Caco-2 (cell line): Measurements from ENCODE around the gene PAK3. TPM values are rescaled to one million over a fixed set of nuclear protein-coding genes. Genes with fewer than 3 reads are reported as not detected.

ENCODE experiments used
- BruUV-seq: library from RNA; stranded (reverse); fragments of 400-500 nt; replicated peaks from 2 replicates; lab custom pipeline; 2021; lab: Mats Ljungman, UMichigan
- CTCF ChIA-PET: fragments of 300-600 bp; sonication (Branson Sonifier 250); formaldehyde crosslinking; loops from one replicate; lab custom pipeline; 2022; ENCODE audit warnings: antibody characterized with exemption; lab: Charles Lee
- POLR2A ChIA-PET: fragments of 300-600 bp; sonication (Branson Sonifier 250); formaldehyde crosslinking; loops from one replicate; lab custom pipeline; 2022; ENCODE audit warnings: antibody characterized with exemption; lab: Charles Lee
- DNase-seq, 2 experiments: peaks; one replicate each; pipeline versions ENCODE4 v3.0.0 to v3.0.0-alpha.2; 2020 to 2022
- H3K27me3 ChIP-seq: replicated peaks from 2 replicates; pipeline ENCODE4 v1.6.0; 2011; ENCODE audit warnings: low read length; ENCODE audit not compliant: control insufficient read depth, insufficient read depth
- H3K36me3 ChIP-seq: 2 replicates; pipeline ENCODE4 v1.5.1; 2011; ENCODE audit warnings: low read length; ENCODE audit not compliant: control insufficient read depth, insufficient read depth
- H3K4me1 ChIP-seq: fragments of 250-450 bp; sonication (Bioruptor Pico); 2 replicates; pipeline ENCODE4 v1.5.1; 2020; ENCODE audit warnings: mild to moderate bottlenecking
- H3K4me3 ChIP-seq: 2 replicates; pipeline ENCODE4 v1.5.1; 2011; ENCODE audit warnings: low read depth, mild to moderate bottlenecking, control low read depth, low read length
- H3K9me3 ChIP-seq: fragments of 250-450 bp; sonication (Bioruptor Pico); 2 replicates; pipeline ENCODE4 v1.5.1; 2020; ENCODE audit warnings: mild to moderate bottlenecking, moderate library complexity
- H3K27ac Mint-ChIP-seq: one replicate; pipeline ENCODE4 v1.8.0; 2022; ENCODE audit warnings: mixed read lengths; ENCODE audit not compliant: unreplicated experiment
- H3K27me3 Mint-ChIP-seq: one replicate; pipeline ENCODE4 v1.8.0; 2022; ENCODE audit warnings: mixed read lengths; ENCODE audit not compliant: insufficient read depth, unreplicated experiment
- H3K36me3 Mint-ChIP-seq: one replicate; pipeline ENCODE4 v1.8.0; 2022; ENCODE audit warnings: mild to moderate bottlenecking, mixed read lengths; ENCODE audit not compliant: insufficient read depth, unreplicated experiment
- H3K4me1 Mint-ChIP-seq: one replicate; pipeline ENCODE4 v1.8.0; 2022; ENCODE audit warnings: low read depth, mixed read lengths; ENCODE audit not compliant: unreplicated experiment
- H3K4me3 Mint-ChIP-seq: one replicate; pipeline ENCODE4 v1.8.0; 2022; ENCODE audit warnings: mild to moderate bottlenecking, moderate library complexity, mixed read lengths; ENCODE audit not compliant: unreplicated experiment
- H3K9me3 Mint-ChIP-seq: one replicate; pipeline ENCODE4 v1.8.0; 2022; ENCODE audit warnings: mixed read lengths; ENCODE audit not compliant: unreplicated experiment
- intact Hi-C: fragments of 100-400 bp; cut with micrococcal nuclease; formaldehyde crosslinking; loops from one replicate; pipeline ENCODE4 v1.10.0; 2022; ENCODE audit not compliant: unreplicated experiment
- total RNA-seq: library from RNA; stranded (reverse); gene quantifications from 2 replicates; pipeline ENCODE4 v1.2.3, GENCODE V29; 2022
- TF ChIP-seq, protein P1 (sequence below), 2 experiments: fragments of 200-600 bp in 1 of 2; IDR thresholded peaks; 1 replicate in 1 of 2; 2 replicates in 1 of 2; pipeline versions ENCODE4 v1.5.1 to v1.8.0; 2011 to 2022; ENCODE audit warnings: antibody characterized with exemption in 1 of 2, control low read depth in 1 of 2, inconsistent platforms in 1 of 2, low read depth in 1 of 2, low read length in 1 of 2, mild to moderate bottlenecking in 1 of 2, moderate library complexity in 1 of 2; ENCODE audit not compliant: insufficient read depth in 1 of 2, severe bottlenecking in 1 of 2, unreplicated experiment in 1 of 2

Gene PAK3
- total RNA-seq, 1 experiment from 2014 or later = not detected

DNA sequence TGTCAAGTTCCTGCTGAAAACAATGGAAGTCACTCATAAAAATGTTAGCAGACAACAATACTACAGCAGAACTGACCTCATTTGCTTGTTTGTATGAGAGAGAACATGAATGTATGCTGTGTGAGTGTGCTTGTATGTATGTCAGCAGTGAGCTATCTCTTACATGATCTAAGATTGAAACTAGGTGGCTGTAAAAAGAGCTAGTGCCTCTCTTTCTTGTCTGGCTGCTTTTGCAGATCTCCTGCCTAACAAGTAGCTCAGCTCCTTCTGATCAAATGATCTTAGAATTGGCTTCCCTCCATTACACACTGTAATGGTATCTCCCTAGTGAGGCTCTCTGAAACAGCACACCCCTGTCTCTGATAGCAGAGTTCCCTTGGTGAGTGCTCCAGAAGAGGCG is 20.7 kb downstream of the PAK3 start:
- ChIA-PET POLR2A (no interaction called here), CTCF (no interaction called here)
- peaks cover 3% of the 10 kb centered on the region for H3K27me3 Mint-ChIP-seq
- H3K36me3 Mint-ChIP-seq = no peaks in the 10 kb centered on the region
- no peaks in the 10 kb centered on the region for H3K9me3 Mint-ChIP-seq
- Histone ChIP-seq H3K27me3 (no peaks in the 10 kb centered on the region), H3K36me3 (no peaks in the 10 kb centered on the region), H3K4me1 (no peaks in the 10 kb centered on the region), H3K9me3 (no peaks in the 10 kb centered on the region), H3K4me3 (no peak overlapping the region)
- no peaks in the 10 kb centered on the region for H3K4me1 Mint-ChIP-seq
- intact Hi-C loops = no loop called here
- DNase-seq = no peak
- H3K4me3 Mint-ChIP-seq = no peak overlapping the region
- no peak overlapping the region for H3K27ac Mint-ChIP-seq
- BruUV-seq = no TSS peak
- TF ChIP-seq, protein P1, sequence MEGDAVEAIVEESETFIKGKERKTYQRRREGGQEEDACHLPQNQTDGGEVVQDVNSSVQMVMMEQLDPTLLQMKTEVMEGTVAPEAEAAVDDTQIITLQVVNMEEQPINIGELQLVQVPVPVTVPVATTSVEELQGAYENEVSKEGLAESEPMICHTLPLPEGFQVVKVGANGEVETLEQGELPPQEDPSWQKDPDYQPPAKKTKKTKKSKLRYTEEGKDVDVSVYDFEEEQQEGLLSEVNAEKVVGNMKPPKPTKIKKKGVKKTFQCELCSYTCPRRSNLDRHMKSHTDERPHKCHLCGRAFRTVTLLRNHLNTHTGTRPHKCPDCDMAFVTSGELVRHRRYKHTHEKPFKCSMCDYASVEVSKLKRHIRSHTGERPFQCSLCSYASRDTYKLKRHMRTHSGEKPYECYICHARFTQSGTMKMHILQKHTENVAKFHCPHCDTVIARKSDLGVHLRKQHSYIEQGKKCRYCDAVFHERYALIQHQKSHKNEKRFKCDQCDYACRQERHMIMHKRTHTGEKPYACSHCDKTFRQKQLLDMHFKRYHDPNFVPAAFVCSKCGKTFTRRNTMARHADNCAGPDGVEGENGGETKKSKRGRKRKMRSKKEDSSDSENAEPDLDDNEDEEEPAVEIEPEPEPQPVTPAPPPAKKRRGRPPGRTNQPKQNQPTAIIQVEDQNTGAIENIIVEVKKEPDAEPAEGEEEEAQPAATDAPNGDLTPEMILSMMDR (IDR thresholded peaks at IDR 0.05; ENCODE audit: insufficient read depth in 1 of 2, low read depth in 1 of 2, low read length in 1 of 2, severe bottlenecking in 1 of 2, unreplicated experiment in 1 of 2) = no peak

DNA sequence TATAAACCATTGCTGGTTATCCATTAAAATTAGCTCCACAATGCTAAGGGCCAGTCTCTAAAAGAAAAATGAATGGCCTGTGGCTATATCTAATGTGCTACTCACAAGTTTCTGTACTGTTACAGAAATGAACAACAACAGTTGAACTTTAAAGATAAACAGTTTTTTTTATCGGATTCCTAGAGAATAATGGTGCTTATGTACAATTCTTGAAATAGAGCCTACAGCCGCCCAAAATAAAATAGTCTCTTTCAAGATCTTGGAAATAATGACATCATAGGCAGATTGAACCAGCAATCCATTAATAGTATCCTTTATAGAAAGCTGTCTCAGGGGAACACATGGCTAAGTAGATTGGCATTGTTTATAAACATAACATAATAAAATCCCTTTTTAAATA is 23.4 kb downstream of the PAK3 start:
- intact Hi-C loops = no loop called here
- TF ChIP-seq, protein P1 (IDR thresholded peaks at IDR 0.05; ENCODE audit: insufficient read depth in 1 of 2, low read depth in 1 of 2, low read length in 1 of 2, severe bottlenecking in 1 of 2, unreplicated experiment in 1 of 2) = no peak
- H3K36me3 ChIP-seq = no peaks in the 10 kb centered on the region
- H3K4me3 Mint-ChIP-seq = no peak overlapping the region
- no peaks in the 10 kb centered on the region for H3K9me3 Mint-ChIP-seq
- no peak overlapping the region for H3K27ac Mint-ChIP-seq
- no peaks in the 10 kb centered on the region for H3K27me3 Mint-ChIP-seq
- DNase-seq = no peak
- POLR2A ChIA-PET = no interaction called here
- H3K9me3 ChIP-seq = no peaks in the 10 kb centered on the region
- H3K27me3 ChIP-seq = no peaks in the 10 kb centered on the region
- no peak overlapping the region for H3K4me3 ChIP-seq
- no peaks in the 10 kb centered on the region for H3K4me1 ChIP-seq
- CTCF ChIA-PET = no interaction called here
- no peaks in the 10 kb centered on the region for H3K4me1 Mint-ChIP-seq
- no TSS peak for BruUV-seq
- no peaks in the 10 kb centered on the region for H3K36me3 Mint-ChIP-seq

DNA sequence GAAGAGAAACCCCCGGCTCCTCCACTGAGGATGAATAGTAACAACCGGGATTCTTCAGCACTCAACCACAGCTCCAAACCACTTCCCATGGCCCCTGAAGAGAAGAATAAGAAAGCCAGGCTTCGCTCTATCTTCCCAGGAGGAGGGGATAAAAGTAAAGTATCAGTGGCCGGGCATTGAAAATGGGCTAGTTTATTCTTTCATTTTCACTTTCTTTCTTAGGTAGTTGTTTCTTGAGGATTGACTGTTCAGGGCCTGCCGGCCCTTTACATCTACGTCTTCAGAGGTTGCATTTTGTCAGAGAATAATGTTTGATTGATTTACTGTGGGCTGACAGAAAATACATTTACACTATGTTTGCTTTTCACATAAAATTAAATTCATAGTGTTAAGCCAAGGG is 27.1 kb downstream of the PAK3 start:
- no peak overlapping the region for H3K4me3 Mint-ChIP-seq
- BruUV-seq = no TSS peak
- no peaks in the 10 kb centered on the region for H3K27me3 Mint-ChIP-seq
- Histone ChIP-seq H3K27me3 (no peaks in the 10 kb centered on the region), H3K36me3 (no peaks in the 10 kb centered on the region), H3K4me3 (no peak overlapping the region), H3K4me1 (no peaks in the 10 kb centered on the region), H3K9me3 (no peaks in the 10 kb centered on the region)
- POLR2A ChIA-PET = no interaction called here
- TF ChIP-seq, protein P1 (IDR thresholded peaks at IDR 0.05; ENCODE audit: insufficient read depth in 1 of 2, low read depth in 1 of 2, low read length in 1 of 2, severe bottlenecking in 1 of 2, unreplicated experiment in 1 of 2) = no peak
- no peak for DNase-seq
- CTCF ChIA-PET = no interaction called here
- intact Hi-C loops = no loop called here
- no peak overlapping the region for H3K27ac Mint-ChIP-seq
- H3K4me1 Mint-ChIP-seq = no peaks in the 10 kb centered on the region
- H3K9me3 Mint-ChIP-seq = no peaks in the 10 kb centered on the region
- H3K36me3 Mint-ChIP-seq = no peaks in the 10 kb centered on the region
